B cell (primary cell): ENCODE measurements around the gene TMEM37. TPM values are rescaled to one million over a fixed set of nuclear protein-coding genes. Genes with fewer than 3 reads are reported as not detected.

ENCODE experiments used
- ATAC-seq: fragments of 200-7000 bp; cut with Tn5 transposase; one replicate; pipeline ENCODE4 v1.10.0; 2021; ENCODE audit warnings: low read depth, mild to moderate bottlenecking, moderate number of reproducible peaks, moderate library complexity
- CTCF ChIA-PET: fragments of 350-600 bp; sonication (Branson Sonifier 250); formaldehyde crosslinking; loops from one replicate; lab custom pipeline; 2021; ENCODE audit warnings: antibody characterized with exemption, inconsistent platforms; lab: Charles Lee
- POLR2A ChIA-PET: fragments of 350-600 bp; sonication (Branson Sonifier 250); formaldehyde crosslinking; loops from one replicate; lab custom pipeline; 2021; ENCODE audit warnings: antibody characterized with exemption; lab: Charles Lee
- DNase-seq: peaks from one replicate; pipeline ENCODE4 v3.0.0; 2013
- H2AFZ ChIP-seq: 2 replicates; pipeline ENCODE4 v1.6.1; 2012; ENCODE audit warnings: mild to moderate bottlenecking, low read depth, low read length; ENCODE audit not compliant: insufficient read depth, poor library complexity, severe bottlenecking
- H3K27ac ChIP-seq, 2 donors: 1 replicate in 1 of 2; 2 replicates in 1 of 2; pipeline ENCODE4 v1.5.1; 2012 to 2013; ENCODE audit warnings: low read length in 2 of 2, mild to moderate bottlenecking in 2 of 2, moderate library complexity in 1 of 2
- H3K27me3 ChIP-seq, 4 experiments: fragments of 200-600 bp in 1 of 4; sonication (generic) in 1 of 4; replicated peaks in 1 of 4; 1 replicate in 2 of 4; 2 replicates in 2 of 4; pipeline versions ENCODE4 v1.6.1 to v1.7.0; 2013 to 2016; ENCODE audit warnings: low read length in 3 of 4, mild to moderate bottlenecking in 2 of 4, mixed read lengths in 1 of 4, moderate library complexity in 1 of 4; ENCODE audit not compliant: insufficient read depth in 4 of 4, control insufficient read depth in 3 of 4; ENCODE audit errors: control extremely low read depth in 1 of 4
- H3K36me3 ChIP-seq, 2 experiments: replicated peaks in 1 of 2; 1 replicate in 1 of 2; 2 replicates in 1 of 2; pipeline versions ENCODE4 v1.6.1 to v1.7.1; 2013; ENCODE audit warnings: low read length in 1 of 2; ENCODE audit not compliant: insufficient read depth in 2 of 2, control insufficient read depth in 1 of 2; ENCODE audit errors: control extremely low read depth in 1 of 2, extremely low read depth in 1 of 2
- H3K4me1 ChIP-seq, 2 donors: fragments of 200-600 bp in 1 of 2; sonication (generic) in 1 of 2; 1 replicate in 1 of 2; 2 replicates in 1 of 2; pipeline versions ENCODE4 v1.5.1 to v1.6.1; 2013 to 2017; ENCODE audit warnings: low read length in 2 of 2; ENCODE audit not compliant: control insufficient read depth in 2 of 2, insufficient read depth in 2 of 2
- H3K4me2 ChIP-seq: replicated peaks from 2 replicates; pipeline ENCODE3; 2012; ENCODE audit warnings: mild to moderate bottlenecking, low read depth, low read length; ENCODE audit not compliant: poor library complexity, severe bottlenecking
- H3K4me3 ChIP-seq, 5 experiments: fragments of 200-600 bp in 1 of 5; sonication (generic) in 1 of 5; 1 replicate in 3 of 5; 2 replicates in 2 of 5; pipeline versions ENCODE4 v1.5.1 to v1.7.0; 2011 to 2016; ENCODE audit warnings: low read length in 4 of 5, mild to moderate bottlenecking in 4 of 5, low read depth in 2 of 5, control low read depth in 1 of 5, moderate library complexity in 1 of 5; ENCODE audit not compliant: insufficient read depth in 1 of 5; ENCODE audit errors: control extremely low read depth in 1 of 5, extremely low read depth in 1 of 5
- H3K79me2 ChIP-seq: fragments of 200-600 bp; sonication (generic); one replicate; pipeline ENCODE4 v1.6.0; 2016; ENCODE audit warnings: low read length; ENCODE audit not compliant: control insufficient read depth, insufficient read depth
- H3K9ac ChIP-seq: fragments of 200-600 bp; sonication (generic); 2 replicates; pipeline ENCODE4 v1.6.1; 2017; ENCODE audit warnings: mild to moderate bottlenecking, low read length, moderate library complexity
- H3K9me3 ChIP-seq, 3 donors: one replicate each; pipeline versions ENCODE4 v1.6.1 to v1.7.1; 2013; ENCODE audit warnings: low read length in 2 of 3; ENCODE audit not compliant: control insufficient read depth in 2 of 3, insufficient read depth in 1 of 3; ENCODE audit errors: control extremely low read depth in 1 of 3
- H4K20me1 ChIP-seq: 2 replicates; pipeline ENCODE4 v1.6.0; 2012; ENCODE audit warnings: mild to moderate bottlenecking, low read length; ENCODE audit not compliant: insufficient read depth, control insufficient read depth, poor library complexity, severe bottlenecking
- H3K27ac Mint-ChIP-seq: one replicate; pipeline ENCODE4 v1.8.0; 2021; ENCODE audit warnings: mixed read lengths
- H3K27me3 Mint-ChIP-seq: one replicate; pipeline ENCODE4 v1.8.0; 2021; ENCODE audit warnings: mixed read lengths
- H3K4me1 Mint-ChIP-seq: one replicate; pipeline ENCODE4 v1.8.0; 2021; ENCODE audit warnings: mixed read lengths
- H3K4me3 Mint-ChIP-seq: one replicate; pipeline ENCODE4 v1.8.0; 2021; ENCODE audit warnings: mixed read lengths
- H3K9me3 Mint-ChIP-seq: one replicate; pipeline ENCODE4 v1.8.0; 2022; ENCODE audit warnings: mixed read lengths; ENCODE audit not compliant: insufficient read depth
- CTCF ChIP-seq: fragments of 200-600 bp; IDR thresholded peaks from one replicate; pipeline ENCODE4 v1.8.0; 2022; ENCODE audit warnings: antibody characterized with exemption, mild to moderate bottlenecking
- EZH2 ChIP-seq: IDR thresholded peaks from 2 replicates; pipeline ENCODE4 v1.6.1; 2012; ENCODE audit warnings: borderline replicate concordance, low read depth, mild to moderate bottlenecking, moderate library complexity, low read length; ENCODE audit not compliant: insufficient read depth, poor library complexity, severe bottlenecking
- WGBS: methylation state at CpG from one replicate; pipeline ENCODE4 v1.1.5; 2013; ENCODE audit warnings: missing lambda C conversion rate; ENCODE audit not compliant: insufficient coverage; 5-methylcytosine and 5-hydroxymethylcytosine counted together
- intact Hi-C: fragments of 100-400 bp; cut with micrococcal nuclease; formaldehyde crosslinking; loops from one replicate; pipeline ENCODE4 v1.10.0; 2022
- polyA plus RNA-seq: library from polyadenylated mRNA; depleted of rRNA; stranded (reverse); fragments of >200 nt; gene quantifications from 2 replicates; pipeline ENCODE4 v1.2.3, GENCODE V29; 2012
- total RNA-seq, 2 donors: library from RNA; stranded (reverse); fragments of 120-200 nt in 1 of 2; gene quantifications; 1 replicate in 1 of 2; 2 replicates in 1 of 2; pipeline versions ENCODE4 v1.2.3 to v1.2.4, GENCODE V29; 2013 to 2022

TMEM37 gene
- total and polyA plus RNA-seq, 2 donors (not counting 1 experiment from before 2014, with no cell fraction given), result not detected

DNA sequence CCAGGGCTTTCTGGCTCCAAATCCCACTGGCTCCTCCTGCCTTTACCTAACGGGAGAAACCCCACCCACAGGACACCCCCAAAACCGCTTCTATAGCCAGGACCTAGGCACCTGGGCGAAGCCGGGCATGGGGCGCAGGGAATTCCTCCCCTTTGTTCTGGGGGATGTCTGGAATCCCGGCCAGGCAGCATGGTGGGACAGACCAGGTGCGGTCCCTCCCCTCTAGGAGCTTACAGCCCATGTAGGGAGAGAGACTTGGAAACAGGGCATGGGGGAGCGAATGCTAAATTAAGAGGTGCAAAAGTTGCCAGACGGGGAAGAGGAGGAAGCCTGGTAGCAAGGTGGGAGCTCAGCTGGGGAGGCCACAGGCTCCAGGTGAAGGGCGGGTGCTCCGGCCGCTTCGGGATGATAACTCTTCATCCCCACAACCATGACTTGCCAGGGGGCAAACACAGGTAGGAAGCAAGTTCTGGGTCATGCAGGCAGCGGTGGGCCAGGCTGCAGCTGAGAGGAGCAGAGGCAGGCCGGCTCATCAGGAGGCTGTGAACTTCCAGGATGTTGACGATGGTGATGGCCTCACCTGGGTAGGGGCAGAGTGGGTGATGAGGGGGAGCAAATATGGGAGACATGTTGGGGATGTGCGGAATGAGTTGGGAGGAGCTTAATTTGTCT lies 1.3 kb downstream of the TMEM37 start:
- peak overlapping the region; percentile 84 for H3K4me3 Mint-ChIP-seq
- H3K4me1 Mint-ChIP-seq, result peaks cover 24% of the 10 kb centered on the region
- H4K20me1 ChIP-seq, result no peaks in the 10 kb centered on the region
- H3K27me3 Mint-ChIP-seq, result peaks cover 62% of the 10 kb centered on the region
- H3K27me3 ChIP-seq, result peaks cover 0 to 59% (median 22%) of the 10 kb centered on the region in 4 experiments
- WGBS, result 97% methylated on average over 12 of the region's 17 CpGs
- no peak for TF ChIP-seq EZH2
- TF ChIP-seq CTCF, result no peak
- H3K4me2 ChIP-seq, result peak overlapping the region; percentile 96
- peaks cover 0 to 7% (median 0%) of the 10 kb centered on the region in 3 donors for H3K9me3 ChIP-seq
- peaks cover 20 to 21% of the 10 kb centered on the region in 2 donors for H3K4me1 ChIP-seq
- H3K9me3 Mint-ChIP-seq, result no peaks in the 10 kb centered on the region
- intact Hi-C loops, result loop anchor here (10.0 kb wide), 1 partner anchor 1348 kb away; the partner anchor contains the start of gene INSIG2
- H3K79me2 ChIP-seq, result no peaks in the 10 kb centered on the region
- no peak overlapping the region for H3K4me3 ChIP-seq
- H3K9ac ChIP-seq, result no peak overlapping the region
- no peak overlapping the region for H3K27ac Mint-ChIP-seq
- H3K36me3 ChIP-seq, result no peaks in the 10 kb centered on the region
- ATAC-seq (no peak), DNase-seq (no peak)
- no peak overlapping the region for H2AFZ ChIP-seq
- ChIA-PET CTCF (interaction anchor here (0.6 kb wide), 1 partner anchor 780 kb away, joined by 3 read pairs; no protein-coding TSS in a partner anchor), POLR2A (no interaction called here)
- H3K27ac ChIP-seq, result no peak overlapping the region

DNA sequence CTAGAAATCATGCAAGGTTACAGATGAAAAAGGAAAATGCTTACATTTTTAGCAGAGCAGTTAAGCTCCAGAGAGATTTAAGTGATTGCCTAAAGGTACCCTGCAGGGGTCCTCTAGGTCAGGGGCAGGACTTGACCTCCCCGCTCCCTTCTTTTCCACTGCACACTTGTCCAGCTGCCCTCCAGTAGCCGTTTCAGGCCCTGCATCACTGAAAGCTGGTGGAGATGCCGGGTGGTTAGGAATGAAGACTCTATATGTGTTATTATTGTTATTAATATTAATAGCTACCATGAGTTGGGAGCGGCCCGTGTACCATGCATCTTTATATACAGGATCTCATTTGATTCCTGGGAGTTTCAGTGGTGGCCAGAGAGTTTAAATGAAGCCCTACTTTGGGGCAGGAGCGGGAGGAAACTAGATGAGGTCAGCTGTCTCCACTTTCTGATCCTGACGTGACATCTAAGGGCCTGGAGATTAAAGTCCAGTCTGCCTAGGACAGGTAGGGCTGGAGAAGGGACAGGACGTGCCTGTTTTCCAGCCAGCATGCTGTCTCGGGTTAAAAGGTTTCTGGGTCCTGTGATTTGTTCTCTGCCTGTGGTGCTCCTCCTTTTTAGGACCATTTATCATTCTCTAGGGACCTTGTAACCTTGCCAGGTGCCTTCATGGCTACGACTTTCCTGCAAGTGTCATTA lies 2.1 kb downstream of the TMEM37 start:
- WGBS, result 94% methylated on average over 4 of the region's 10 CpGs
- H3K4me2 ChIP-seq, result no peak overlapping the region
- no peaks in the 10 kb centered on the region for H4K20me1 ChIP-seq
- H2AFZ ChIP-seq, result no peak overlapping the region
- intact Hi-C loops, result loop anchor here (10.0 kb wide), 1 partner anchor 1349 kb away; the partner anchor contains the start of gene INSIG2
- peaks cover 20 to 21% of the 10 kb centered on the region in 2 donors for H3K4me1 ChIP-seq
- DNase-seq (no peak), ATAC-seq (no peak)
- no peak overlapping the region for H3K27ac Mint-ChIP-seq
- H3K27me3 ChIP-seq, result peaks cover 0 to 62% (median 19%) of the 10 kb centered on the region in 4 experiments
- no peaks in the 10 kb centered on the region for H3K9me3 Mint-ChIP-seq
- peaks cover 0 to 7% (median 0%) of the 10 kb centered on the region in 3 donors for H3K9me3 ChIP-seq
- H3K4me3 ChIP-seq, result no peak overlapping the region
- ChIA-PET CTCF (no interaction called here), POLR2A (no interaction called here)
- TF ChIP-seq CTCF (no peak), EZH2 (no peak)
- no peak overlapping the region for H3K9ac ChIP-seq
- no peak overlapping the region for H3K27ac ChIP-seq
- H3K4me1 Mint-ChIP-seq, result peaks cover 24% of the 10 kb centered on the region
- H3K79me2 ChIP-seq, result no peaks in the 10 kb centered on the region
- H3K27me3 Mint-ChIP-seq, result peaks cover 55% of the 10 kb centered on the region
- H3K36me3 ChIP-seq, result no peaks in the 10 kb centered on the region
- peak overlapping the region; percentile 51 for H3K4me3 Mint-ChIP-seq
